Progenitor cell of endocrine pancreas (in vitro differentiated cells): ENCODE measurements around the gene OTP. TPM values are rescaled to one million over a fixed set of nuclear protein-coding genes. Genes with fewer than 3 reads are reported as not detected.

ENCODE experiments used
- DNase-seq: peaks from one replicate; pipeline ENCODE4 v3.0.0; 2021; ENCODE audit warnings: low spot score; ENCODE audit not compliant: unreplicated experiment
- H3K27ac Mint-ChIP-seq: 2 replicates; pipeline ENCODE4 v1.8.0; 2021; ENCODE audit warnings: mild to moderate bottlenecking, moderate library complexity, mixed read lengths
- H3K27me3 Mint-ChIP-seq: 2 replicates; pipeline ENCODE4 v1.8.0; 2021; ENCODE audit warnings: mixed read lengths
- H3K36me3 Mint-ChIP-seq: 2 replicates; pipeline ENCODE4 v1.8.0; 2022; ENCODE audit warnings: mixed read lengths; ENCODE audit not compliant: insufficient read depth
- H3K4me1 Mint-ChIP-seq: 2 replicates; pipeline ENCODE4 v1.8.0; 2021; ENCODE audit warnings: low read depth, mixed read lengths
- H3K4me3 Mint-ChIP-seq: 2 replicates; pipeline ENCODE4 v1.8.0; 2021; ENCODE audit warnings: low read depth, mild to moderate bottlenecking, moderate library complexity, mixed read lengths
- H3K9me3 Mint-ChIP-seq: 2 replicates; pipeline ENCODE4 v1.8.0; 2021; ENCODE audit warnings: low read depth, mixed read lengths
- CTCF ChIP-seq: fragments of 200-600 bp; sonication (generic); IDR thresholded peaks from one replicate; pipeline ENCODE4 v1.5.0; 2021; ENCODE audit warnings: antibody characterized with exemption, mild to moderate bottlenecking; ENCODE audit not compliant: unreplicated experiment
- total RNA-seq: library from RNA; stranded (reverse); gene quantifications from 2 replicates; pipeline ENCODE4 v1.2.1, GENCODE V29; 2021

Gene OTP
- total RNA-seq, 1 donor from 2014 or later: not detected

GRCh38 chr5:77645995-77646639 lies 7.6 kb upstream of the OTP start:
- peaks cover 5% of the 10 kb centered on the region for H3K4me1 Mint-ChIP-seq
- no peak for TF ChIP-seq CTCF
- H3K27ac Mint-ChIP-seq: no peak overlapping the region
- no peak for DNase-seq
- no peaks in the 10 kb centered on the region for H3K36me3 Mint-ChIP-seq
- H3K27me3 Mint-ChIP-seq: peaks cover 97% of the 10 kb centered on the region
- H3K4me3 Mint-ChIP-seq: peak overlapping the region; percentile 11
- H3K9me3 Mint-ChIP-seq: no peaks in the 10 kb centered on the region

- peaks cover 97% of the 10 kb centered on the region for H3K27me3 Mint-ChIP-seq
- DNase-seq: peak; percentile 65
- H3K9me3 Mint-ChIP-seq: no peaks in the 10 kb centered on the region
- H3K4me3 Mint-ChIP-seq: peak overlapping the region; percentile 22
- H3K27ac Mint-ChIP-seq: no peak overlapping the region
- H3K4me1 Mint-ChIP-seq: peaks cover 7% of the 10 kb centered on the region
- H3K36me3 Mint-ChIP-seq: no peaks in the 10 kb centered on the region
- TF ChIP-seq CTCF: peak; percentile 76
Observed at GRCh38 chr5:77645158-77645994, 6.9 kb upstream of the OTP start.

GRCh38 chr5:77644371-77645157 lies 6.1 kb upstream of the OTP start:
- Mint-ChIP-seq H3K27me3 (peaks cover 97% of the 10 kb centered on the region), H3K27ac (no peak overlapping the region), H3K4me3 (peak overlapping the region; percentile 14), H3K36me3 (no peaks in the 10 kb centered on the region), H3K9me3 (no peaks in the 10 kb centered on the region), H3K4me1 (peaks cover 7% of the 10 kb centered on the region)
- TF ChIP-seq CTCF: no peak
- no peak for DNase-seq

- H3K4me3 Mint-ChIP-seq: no peak overlapping the region
- H3K36me3 Mint-ChIP-seq: no peaks in the 10 kb centered on the region
- H3K27me3 Mint-ChIP-seq: peaks cover 96% of the 10 kb centered on the region
- H3K27ac Mint-ChIP-seq: no peak overlapping the region
- no peaks in the 10 kb centered on the region for H3K9me3 Mint-ChIP-seq
- H3K4me1 Mint-ChIP-seq: peaks cover 7% of the 10 kb centered on the region
- no peak for TF ChIP-seq CTCF
- DNase-seq: no peak
Observed at GRCh38 chr5:77643654-77644370, 5.3 kb upstream of the OTP start.
